KOPT-K1 (cell line): ENCODE measurements around the gene C15orf39.
A peak's percentile ranks its signal among the peaks of the same experiment; 100 is the strongest.

Source experiments
- H3K27ac ChIP-seq: fragments of 200-600 bp; sonication (generic); 2 replicates; pipeline ENCODE4 v1.5.1; 2016; ENCODE audit warnings: antibody characterized with exemption, mild to moderate bottlenecking, low read depth, low read length; ENCODE audit not compliant: poor library complexity, severe bottlenecking
- H3K36me3 ChIP-seq: fragments of 200-600 bp; sonication (generic); 2 replicates; pipeline ENCODE4 v1.5.1; 2017; ENCODE audit warnings: antibody characterized with exemption, mild to moderate bottlenecking, low read length, moderate library complexity; ENCODE audit not compliant: insufficient read depth
- H3K9me3 ChIP-seq: fragments of 200-600 bp; sonication (generic); 2 replicates; pipeline ENCODE4 v1.5.1; 2017; ENCODE audit warnings: antibody characterized with exemption, low read length, mild to moderate bottlenecking; ENCODE audit not compliant: insufficient read depth, poor library complexity, severe bottlenecking

C15orf39 gene

DNA sequence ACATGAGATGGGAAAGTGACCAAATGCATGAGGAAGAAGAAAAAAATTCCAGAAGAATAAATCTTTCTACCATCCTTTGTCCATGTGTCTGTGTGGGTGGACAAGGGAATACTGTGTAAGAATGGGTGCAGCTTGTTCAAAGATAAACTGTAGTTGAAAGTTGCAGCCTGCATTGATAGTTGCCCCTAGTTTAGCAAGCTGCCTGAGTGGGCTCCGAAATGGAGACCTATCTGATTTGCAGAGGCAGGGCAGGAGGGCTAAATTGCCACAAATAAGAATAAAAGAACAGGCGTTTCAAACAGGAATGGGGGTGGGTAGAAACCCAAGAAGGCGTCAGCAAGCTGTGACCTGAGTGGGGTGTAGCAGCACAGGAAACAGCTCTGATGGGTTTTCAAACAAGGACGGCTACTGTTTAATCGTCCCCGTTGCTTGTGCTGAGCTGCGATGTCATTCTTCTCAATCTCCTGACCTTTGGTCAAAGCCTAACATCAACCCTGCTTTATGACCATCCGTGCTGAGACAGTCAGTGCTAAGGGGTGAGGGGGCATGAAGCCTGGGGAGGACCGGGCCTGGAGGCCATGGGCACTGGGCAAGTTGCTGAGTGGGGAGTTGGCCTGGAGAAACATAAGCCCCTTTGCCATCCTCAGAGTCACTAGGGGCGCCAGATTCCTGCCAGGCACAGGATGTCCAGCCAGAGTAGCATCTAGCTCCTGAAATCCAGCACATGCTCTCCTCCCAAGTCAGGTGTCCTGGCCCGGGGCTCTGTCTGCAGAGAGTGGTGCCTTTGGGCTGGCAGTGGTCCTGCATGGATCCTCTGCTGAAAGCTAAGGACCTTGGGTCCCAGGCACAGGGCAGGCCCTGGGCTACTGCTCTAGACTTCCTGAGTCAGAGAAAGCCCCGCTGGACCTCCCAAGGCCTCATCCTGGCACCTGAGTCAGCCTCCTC, 19.2 kb upstream of the C15orf39 start:
- H3K9me3 ChIP-seq: no peaks in the 10 kb centered on the region
- H3K36me3 ChIP-seq: no peaks in the 10 kb centered on the region
- no peak overlapping the region for H3K27ac ChIP-seq

DNA sequence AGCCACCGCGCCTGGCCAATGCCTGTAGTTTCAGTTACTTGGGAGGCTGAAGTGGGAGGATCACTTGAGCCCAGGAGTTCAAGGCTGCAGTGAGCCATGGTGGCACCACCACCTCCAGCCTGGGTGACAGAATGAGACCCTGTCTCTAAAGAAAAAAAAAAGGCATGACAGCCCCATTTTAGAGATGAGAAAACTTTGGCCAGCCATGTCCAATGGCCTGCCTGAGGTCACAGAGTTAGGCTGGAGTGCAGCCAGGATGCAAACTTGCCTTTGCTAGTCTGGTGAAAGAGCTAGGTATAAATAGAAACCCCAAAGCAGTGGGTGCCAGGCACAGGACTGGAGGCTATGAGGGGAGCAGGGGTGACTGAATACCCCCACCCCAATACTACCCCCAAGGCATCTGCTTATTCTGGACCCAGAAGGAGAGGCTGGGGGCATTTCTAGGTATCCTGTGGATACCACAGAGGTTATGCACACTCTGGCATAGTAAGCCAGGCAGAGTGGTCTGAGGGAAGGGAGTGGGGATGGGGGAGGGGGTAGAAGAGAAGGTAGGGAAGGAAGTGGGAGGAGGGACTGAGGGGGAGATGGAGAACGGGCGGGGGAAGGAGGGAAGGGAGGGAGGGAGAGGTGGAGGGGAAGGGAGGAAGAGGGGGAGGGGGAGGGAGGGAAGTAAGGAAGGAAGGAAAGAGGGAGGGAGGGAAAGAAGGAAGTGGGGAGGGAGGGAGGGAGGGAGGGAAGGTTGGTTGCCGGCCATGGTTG, 16.2 kb upstream of the C15orf39 start:
- H3K36me3 ChIP-seq: no peaks in the 10 kb centered on the region

GRCh38 chr15:75186044-75186443, 15.6 kb upstream of the C15orf39 start:
- no peaks in the 10 kb centered on the region for H3K36me3 ChIP-seq
- H3K9me3 ChIP-seq: no peaks in the 10 kb centered on the region
- H3K27ac ChIP-seq: no peak overlapping the region

More for the DNA sequence above, 16.2 kb upstream of the C15orf39 start:
- Histone ChIP-seq H3K27ac (no peak overlapping the region), H3K9me3 (no peaks in the 10 kb centered on the region)

- Histone ChIP-seq H3K36me3 (no peaks in the 10 kb centered on the region), H3K27ac (no peak overlapping the region), H3K9me3 (no peaks in the 10 kb centered on the region)
Observed at GRCh38 chr15:75188499-75188898, 13.2 kb upstream of the C15orf39 start.

DNA sequence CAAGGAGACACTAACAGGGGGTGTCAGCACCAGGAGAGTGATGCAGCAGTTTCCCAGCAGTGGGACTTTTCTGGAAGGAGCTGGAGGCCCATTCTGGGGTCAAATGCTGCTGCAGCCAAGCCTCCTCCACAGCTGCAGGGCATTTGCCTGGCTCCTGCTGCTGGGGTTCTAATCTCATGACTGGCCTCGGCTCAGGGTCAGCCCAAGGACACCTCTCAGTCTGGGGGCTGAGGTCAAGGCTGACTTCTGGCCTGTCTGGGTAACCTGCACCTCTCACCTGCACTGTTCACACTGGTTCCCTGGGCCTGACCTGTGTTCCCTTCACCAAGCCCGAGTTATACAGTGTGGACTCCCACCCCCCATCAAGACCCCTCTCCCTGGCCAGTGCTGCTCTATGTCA, 10.4 kb upstream of the C15orf39 start:
- no peaks in the 10 kb centered on the region for H3K36me3 ChIP-seq

GRCh38 chr15:75192307-75192706, 9.4 kb upstream of the C15orf39 start:
- Histone ChIP-seq H3K27ac (no peak overlapping the region), H3K9me3 (no peaks in the 10 kb centered on the region), H3K36me3 (no peaks in the 10 kb centered on the region)

More for the DNA sequence above, 10.4 kb upstream of the C15orf39 start:
- Histone ChIP-seq H3K9me3 (no peaks in the 10 kb centered on the region), H3K27ac (no peak overlapping the region)

DNA sequence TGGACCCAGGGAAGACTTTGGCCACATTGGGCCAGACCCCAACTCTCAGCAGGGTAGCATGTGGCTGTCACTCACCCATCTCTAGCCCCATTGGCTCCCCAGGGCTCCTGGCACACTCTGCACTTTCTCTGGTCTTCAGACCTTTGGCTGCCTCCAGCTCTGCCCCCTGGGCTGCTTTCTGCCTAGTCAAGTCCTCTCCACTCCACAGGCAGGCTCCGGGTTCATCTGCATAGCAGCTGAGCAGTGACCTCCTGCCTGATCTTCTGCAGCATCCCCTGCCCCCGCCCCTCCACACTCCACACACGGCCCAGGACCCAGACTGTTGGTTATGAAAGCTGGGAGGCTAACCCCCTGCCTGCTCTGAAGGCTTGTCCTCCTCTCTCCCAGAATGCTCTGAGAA, 8.4 kb upstream of the C15orf39 start:
- Histone ChIP-seq H3K36me3 (no peaks in the 10 kb centered on the region), H3K27ac (no peak overlapping the region), H3K9me3 (no peaks in the 10 kb centered on the region)

- Histone ChIP-seq H3K36me3 (no peaks in the 10 kb centered on the region), H3K9me3 (no peaks in the 10 kb centered on the region), H3K27ac (no peak overlapping the region)
Observed at GRCh38 chr15:75193976-75194375, 7.7 kb upstream of the C15orf39 start.

DNA sequence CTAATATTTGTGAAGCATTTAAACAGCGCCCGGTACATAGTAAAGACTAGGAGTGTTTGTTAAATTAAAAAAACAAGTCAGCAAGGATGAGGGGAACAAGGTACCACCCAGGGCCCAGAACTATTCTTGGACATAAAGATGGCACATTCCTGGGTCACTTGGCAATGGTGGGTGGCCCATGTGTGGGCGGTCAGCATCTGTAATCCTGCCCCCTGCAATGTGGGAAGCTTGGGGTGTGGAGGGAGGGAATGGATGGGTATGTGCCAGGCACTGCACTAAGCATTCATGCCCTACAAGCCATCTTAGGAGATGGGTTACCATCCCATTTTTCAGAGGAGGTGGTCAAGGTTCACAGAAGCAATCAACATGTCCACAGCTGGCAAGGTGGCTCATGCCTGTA, 7.3 kb upstream of the C15orf39 start:
- no peaks in the 10 kb centered on the region for H3K36me3 ChIP-seq
- no peak overlapping the region for H3K27ac ChIP-seq
- H3K9me3 ChIP-seq: no peaks in the 10 kb centered on the region

- no peak overlapping the region for H3K27ac ChIP-seq
- H3K36me3 ChIP-seq: no peaks in the 10 kb centered on the region
- no peaks in the 10 kb centered on the region for H3K9me3 ChIP-seq
Observed at GRCh38 chr15:75195122-75195765, 6.4 kb upstream of the C15orf39 start.

DNA sequence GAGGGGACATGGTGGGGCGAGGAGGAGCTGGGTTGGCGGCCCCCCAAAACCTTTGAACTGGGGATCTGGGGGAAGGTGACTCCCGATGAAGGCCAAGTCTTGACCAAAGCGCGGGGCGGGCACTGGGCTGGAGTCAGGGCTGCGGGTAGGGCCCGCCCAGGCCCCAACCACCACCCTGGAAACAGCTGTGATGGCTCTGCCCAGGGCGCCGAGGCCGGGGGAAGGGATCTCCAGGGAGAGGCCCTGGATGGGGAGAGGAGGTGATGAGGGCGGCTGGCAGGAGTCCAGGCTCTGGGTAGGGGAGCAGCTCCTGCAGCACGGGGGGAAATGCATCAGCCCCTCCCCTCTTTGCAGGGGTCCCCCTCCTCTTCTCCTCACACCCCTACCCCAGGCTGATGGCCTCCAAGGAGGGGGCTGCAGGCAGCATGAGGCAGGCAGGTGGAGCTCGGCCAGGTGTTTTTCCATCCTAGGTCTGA, 5.9 kb upstream of the C15orf39 start:
- H3K9me3 ChIP-seq: no peaks in the 10 kb centered on the region
- H3K36me3 ChIP-seq: no peaks in the 10 kb centered on the region
- no peak overlapping the region for H3K27ac ChIP-seq

- no peak overlapping the region for H3K27ac ChIP-seq
- no peaks in the 10 kb centered on the region for H3K9me3 ChIP-seq
- no peaks in the 10 kb centered on the region for H3K36me3 ChIP-seq
Observed at GRCh38 chr15:75197062-75197630, 4.5 kb upstream of the C15orf39 start.

- H3K27ac ChIP-seq: peak overlapping the region; percentile 75
- H3K36me3 ChIP-seq: no peaks in the 10 kb centered on the region
- H3K9me3 ChIP-seq: no peaks in the 10 kb centered on the region
Observed at GRCh38 chr15:75198560-75199356, 2.9 kb upstream of the C15orf39 start.

- peak overlapping the region; percentile 75 for H3K27ac ChIP-seq
- no peaks in the 10 kb centered on the region for H3K36me3 ChIP-seq
- H3K9me3 ChIP-seq: no peaks in the 10 kb centered on the region
Observed at GRCh38 chr15:75199357-75199940, 2.2 kb upstream of the C15orf39 start.
